ENCODE measurements around the gene SRC. TPM values are rescaled to one million over a fixed set of nuclear protein-coding genes. Genes with fewer than 3 reads are reported as not detected.

Gene SRC
- total RNA-seq, 1 experiment from 2014 or later, result 42.3 TPM

- peaks cover 0 to 10% of the 10 kb centered on the region in 2 experiments for H3K36me3 ChIP-seq (ENCODE audit: control insufficient read depth in 1 of 2, insufficient read depth in 2 of 2, low read length in 2 of 2)
- ATAC-seq (no peak), DNase-seq (ENCODE audit: low read depth, low spot score) (no peak)
- H3K4me1 ChIP-seq (ENCODE audit: control insufficient read depth in 1 of 2, insufficient read depth in 2 of 2, low read length in 2 of 2), result no peaks in the 10 kb centered on the region; a peak in 1 of 4 replicates
- H4K20me1 ChIP-seq (ENCODE audit: insufficient read depth), result no peaks in the 10 kb centered on the region
- H2AFZ ChIP-seq (ENCODE audit: low read depth, low read length, poor library complexity, severe bottlenecking), result no peak overlapping the region
- H3K9me2 ChIP-seq (ENCODE audit: insufficient read depth), result no peaks in the 10 kb centered on the region
- TF ChIP-seq EGR1 (IDR thresholded peaks at IDR 0.05; ENCODE audit: low read depth) (no peak), TCF7L2 (IDR thresholded peaks at IDR 0.05; ENCODE audit: borderline replicate concordance, extremely low read depth, insufficient read depth, insufficient read length) (no peak), SRF (IDR thresholded peaks at IDR 0.05; ENCODE audit: low read depth) (no peak), POLR2A (IDR thresholded peaks at IDR 0.05; ENCODE audit: borderline replicate concordance, extremely low read depth, insufficient read depth, insufficient read length) (no peak), ATF3 (IDR thresholded peaks at IDR 0.05) (no peak), FOSL1 (IDR thresholded peaks at IDR 0.05; ENCODE audit: low read depth) (no peak), CBX3 (IDR thresholded peaks at IDR 0.05; ENCODE audit: low read depth) (no peak), CTCF (IDR thresholded peaks at IDR 0.05 in 2 of 3, conservative IDR thresholded peaks at IDR 0.05 in 1 of 3; ENCODE audit: borderline replicate concordance in 1 of 3, insufficient read depth in 1 of 3, low read depth in 2 of 3, low read length in 2 of 3) (no peak), EZH2 (IDR thresholded peaks at IDR 0.05) (no peak), EZH2phosphoT487 (IDR thresholded peaks at IDR 0.05; ENCODE audit: borderline replicate concordance) (no peak), SP1 (IDR thresholded peaks at IDR 0.05; ENCODE audit: low read depth) (no peak), ZBTB33 (IDR thresholded peaks at IDR 0.05; ENCODE audit: extremely low read depth, insufficient replicate concordance, low read length) (no peak), CEBPB (IDR thresholded peaks at IDR 0.05; ENCODE audit: low read depth) (no peak), YY1 (IDR thresholded peaks at IDR 0.05; ENCODE audit: extremely low read depth, insufficient replicate concordance, low read depth, low read length) (no peak), ZFX (IDR thresholded peaks at IDR 0.05) (no peak), RAD21 (IDR thresholded peaks at IDR 0.05; ENCODE audit: low read depth) (no peak), ELF1 (IDR thresholded peaks at IDR 0.05; ENCODE audit: borderline replicate concordance, low read depth) (no peak), SIN3A (IDR thresholded peaks at IDR 0.05; ENCODE audit: low read depth) (no peak), ZNF274 (IDR thresholded peaks at IDR 0.05; ENCODE audit: low read depth, low read length) (no peak)
- TF ChIP-seq, protein P1, sequence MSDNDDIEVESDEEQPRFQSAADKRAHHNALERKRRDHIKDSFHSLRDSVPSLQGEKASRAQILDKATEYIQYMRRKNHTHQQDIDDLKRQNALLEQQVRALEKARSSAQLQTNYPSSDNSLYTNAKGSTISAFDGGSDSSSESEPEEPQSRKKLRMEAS (IDR thresholded peaks at IDR 0.05), result no peak
- intact Hi-C loops (cut with micrococcal nuclease), result no loop called here
- peaks cover 32% of the 10 kb centered on the region for H3K79me2 ChIP-seq (ENCODE audit: insufficient read depth, low read length)
- CTCF ChIA-PET, result no interaction called here
- no peaks in the 10 kb centered on the region for H3K9me3 ChIP-seq (ENCODE audit: control insufficient read depth in 1 of 2, insufficient read depth in 1 of 2, low read depth in 1 of 2, low read length in 2 of 2)
- no TSS peak for BruUV-seq (replicated peaks)
- H3K4me3 ChIP-seq (replicated peaks in 1 of 2; ENCODE audit: low read depth in 1 of 2, low read length in 2 of 2), result no peak overlapping the region
- POLR2A ChIA-PET, result no interaction called here
- no peak overlapping the region for H3K27ac ChIP-seq (ENCODE audit: low read depth, low read length)
- H3K9ac ChIP-seq (ENCODE audit: low read length), result no peak overlapping the region
- H3K27me3 ChIP-seq (ENCODE audit: insufficient read depth, low read length), result no peaks in the 10 kb centered on the region
- no peak overlapping the region for H3K4me2 ChIP-seq (ENCODE audit: low read length)
- RAD21 ChIA-PET (ENCODE audit: low non-redundant PET in 1 of 2, low total read pairs in 2 of 2, uncharacterized antibody in 2 of 2, unreplicated experiment in 2 of 2), result no interaction called here
These were observed 30.9 kb upstream of the SRC start for GRCh38 chr20:37315021-37315451.

Data from HCT116 (cell line).